HepG2 (cell line): ENCODE data around the gene SLC25A51. TPM values are rescaled to one million over a fixed set of nuclear protein-coding genes. Genes with fewer than 3 reads are reported as not detected.

Experiments
- ARHGAP35 ChIP-seq: sonication (generic); formaldehyde crosslinking; IDR thresholded peaks from 2 replicates; pipeline ENCODE4 v1.9.0; 2022; ENCODE audit warnings: mild to moderate bottlenecking, inconsistent platforms, moderate library complexity, missing genetic modification reagents, borderline replicate concordance
- ARNT ChIP-seq: fragments of 450-650 bp; IDR thresholded peaks from 2 replicates; pipeline ENCODE4 v1.6.1; 2017
- CAMTA2 ChIP-seq: sonication (generic); formaldehyde crosslinking; IDR thresholded peaks from 2 replicates; pipeline ENCODE4 v1.4.0; 2020; ENCODE audit warnings: mild to moderate bottlenecking, missing genetic modification reagents, borderline replicate concordance
- DMAP1 ChIP-seq: IDR thresholded peaks from 2 replicates; pipeline ENCODE4 v1.6.1; 2016
- FOXJ3 ChIP-seq: sonication (generic); formaldehyde crosslinking; IDR thresholded peaks from 2 replicates; pipeline ENCODE4 v1.4.0; 2020; ENCODE audit warnings: missing genetic modification reagents, mild to moderate bottlenecking, borderline replicate concordance
- FOXK1 ChIP-seq: sonication (generic); formaldehyde crosslinking; IDR thresholded peaks from 2 replicates; pipeline ENCODE4 v1.4.0; 2020; ENCODE audit warnings: low read depth, missing genetic modification reagents, borderline replicate concordance
- GATAD2A ChIP-seq: IDR thresholded peaks from 2 replicates; pipeline ENCODE4 v1.6.1; 2016
- HNF4A ChIP-seq: sonication (generic); formaldehyde crosslinking; IDR thresholded peaks from 2 replicates; pipeline ENCODE4 v1.4.0; 2020; ENCODE audit warnings: missing genetic modification reagents
- HOXD1 ChIP-seq: sonication (generic); formaldehyde crosslinking; IDR thresholded peaks from 2 replicates; pipeline ENCODE4 v1.5.0; 2020; ENCODE audit warnings: missing genetic modification reagents
- MED13 ChIP-seq: sonication (generic); formaldehyde crosslinking; IDR thresholded peaks from 2 replicates; pipeline ENCODE4 v1.5.0; 2020; ENCODE audit warnings: missing genetic modification reagents
- MEIS2 ChIP-seq: sonication (generic); formaldehyde crosslinking; IDR thresholded peaks from 2 replicates; pipeline ENCODE4 v1.9.0; 2021; ENCODE audit warnings: mild to moderate bottlenecking, missing genetic modification reagents
- NR3C1 ChIP-seq: sonication (generic); formaldehyde crosslinking; IDR thresholded peaks from 2 replicates; pipeline ENCODE4 v1.4.0; 2020; ENCODE audit warnings: missing genetic modification reagents
- SOX6 ChIP-seq, 2 experiments: fragments of 450-650 bp in 1 of 2; sonication (generic) in 1 of 2; formaldehyde crosslinking in 1 of 2; IDR thresholded peaks; 2 replicates each; pipeline versions ENCODE4 v1.4.0 to v1.6.1; 2017 to 2020; ENCODE audit warnings: antibody characterized with exemption in 1 of 2, mild to moderate bottlenecking in 1 of 2, missing genetic modification reagents in 1 of 2
- SPEN ChIP-seq: sonication (generic); formaldehyde crosslinking; IDR thresholded peaks from 2 replicates; pipeline ENCODE4 v1.5.1; 2020; ENCODE audit warnings: low read depth, mild to moderate bottlenecking, missing genetic modification reagents
- STAT5B ChIP-seq: sonication (generic); formaldehyde crosslinking; IDR thresholded peaks from 2 replicates; pipeline ENCODE4 v1.4.0; 2020; ENCODE audit warnings: missing genetic modification reagents
- TERF1 ChIP-seq: sonication (generic); formaldehyde crosslinking; IDR thresholded peaks from 2 replicates; pipeline ENCODE4 v1.8.0; 2022; ENCODE audit warnings: mild to moderate bottlenecking, missing genetic modification reagents, moderate library complexity
- U2AF1 ChIP-seq: fragments of 200-400 bp; formaldehyde crosslinking; optimal IDR thresholded peaks from 2 replicates; pipeline ENCODE3; 2017; ENCODE audit warnings: mild to moderate bottlenecking, low read depth, low read length
- ZFP36L2 ChIP-seq: sonication (generic); formaldehyde crosslinking; IDR thresholded peaks from 2 replicates; pipeline ENCODE4 v1.4.0; 2020; ENCODE audit warnings: missing genetic modification reagents
- ZFP62 ChIP-seq: sonication (generic); formaldehyde crosslinking; IDR thresholded peaks from 2 replicates; pipeline ENCODE4 v1.4.0; 2020; ENCODE audit warnings: missing genetic modification reagents
- ZKSCAN8 ChIP-seq: IDR thresholded peaks from 2 replicates; pipeline ENCODE4 v1.6.1; 2016; ENCODE audit warnings: borderline replicate concordance, missing genetic modification reagents, missing compliant biosample characterization
- ZNF207 ChIP-seq: fragments of 450-650 bp; IDR thresholded peaks from 2 replicates; pipeline ENCODE4 v1.6.1; 2016; ENCODE audit warnings: antibody characterized with exemption, borderline replicate concordance
- ZNF232 ChIP-seq: sonication (generic); formaldehyde crosslinking; IDR thresholded peaks from 2 replicates; pipeline ENCODE4 v1.4.0; 2020; ENCODE audit warnings: missing genetic modification reagents, borderline replicate concordance
- ZNF501 ChIP-seq: sonication (generic); formaldehyde crosslinking; IDR thresholded peaks from 2 replicates; pipeline ENCODE4 v1.5.1; 2020; ENCODE audit warnings: mild to moderate bottlenecking, moderate library complexity, missing genetic modification reagents
- ZNF543 ChIP-seq: sonication (generic); formaldehyde crosslinking; IDR thresholded peaks from 2 replicates; pipeline ENCODE4 v1.4.0; 2020; ENCODE audit warnings: mild to moderate bottlenecking, missing genetic modification reagents
- ZNF556 ChIP-seq: sonication (generic); formaldehyde crosslinking; IDR thresholded peaks from 2 replicates; pipeline ENCODE4 v1.4.0; 2020; ENCODE audit warnings: mild to moderate bottlenecking, missing genetic modification reagents, borderline replicate concordance
- ZNF572 ChIP-seq: sonication (generic); formaldehyde crosslinking; IDR thresholded peaks from 2 replicates; pipeline ENCODE4 v1.5.1; 2020; ENCODE audit warnings: mild to moderate bottlenecking, missing genetic modification reagents
- ZNF672 ChIP-seq: sonication (generic); formaldehyde crosslinking; IDR thresholded peaks from 2 replicates; pipeline ENCODE4 v1.8.1; 2022; ENCODE audit warnings: missing genetic modification reagents
- ZNF691 ChIP-seq: sonication (generic); formaldehyde crosslinking; IDR thresholded peaks from 2 replicates; pipeline ENCODE4 v1.4.0; 2020; ENCODE audit warnings: missing genetic modification reagents, low read depth, mild to moderate bottlenecking, borderline replicate concordance
- ZNF747 ChIP-seq: sonication (generic); formaldehyde crosslinking; IDR thresholded peaks from 2 replicates; pipeline ENCODE4 v1.8.1; 2023; ENCODE audit warnings: missing genetic modification reagents, mild to moderate bottlenecking, borderline replicate concordance
- ZNF780A ChIP-seq: sonication (generic); formaldehyde crosslinking; IDR thresholded peaks from 2 replicates; pipeline ENCODE4 v1.8.0; 2022; ENCODE audit warnings: mild to moderate bottlenecking, missing genetic modification reagents, moderate library complexity
- ZSCAN21 ChIP-seq: sonication (generic); formaldehyde crosslinking; IDR thresholded peaks from 2 replicates; pipeline ENCODE4 v1.8.0; 2022; ENCODE audit warnings: mild to moderate bottlenecking, missing genetic modification reagents, moderate library complexity, borderline replicate concordance
- polyA plus RNA-seq, 8 experiments: library from polyadenylated mRNA; depleted of rRNA in 3 of 8; stranded (reverse) in 7 of 8; unstranded in 1 of 8; fragments of >200 nt; fragmentation: Illumina TruSeq in 4 of 8; extraction: Trizol in 4 of 8; gene quantifications; 2 replicates each; pipeline versions ENCODE4 v1.2.1 to v1.2.3, GENCODE V29; 2011 to 2016; ENCODE audit warnings: low read depth in 4 of 8, missing spikeins in 1 of 8, mixed read lengths in 1 of 8; ENCODE audit not compliant: insufficient read depth in 1 of 8
- total RNA-seq, 5 experiments: library from RNA; depleted of rRNA; stranded (reverse); fragments of >200 nt; fragmentation: Illumina TruSeq; extraction: Trizol; gene quantifications; 2 replicates each; pipeline ENCODE4 v1.2.3, GENCODE V29; 2016; ENCODE audit warnings: low read depth in 1 of 5

The SLC25A51 gene
- total and polyA plus RNA-seq, 2 of the 13 experiments (the other 11 are each of a cell fraction or from before 2014, with no cell fraction given) = 14.6 to 37.7 TPM

- TF ChIP-seq GATAD2A (CRISPR knock-in tag) = peak; percentile 88
- peak; percentile 85 for TF ChIP-seq ZNF543 (CRISPR knock-in tag)
- TF ChIP-seq FOXK1 (CRISPR knock-in tag) = peak; percentile 77; the same call in 1 of the 2 replicates
- no peak; the same call in 1 of the 2 replicates for TF ChIP-seq ZNF572 (CRISPR knock-in tag)
- TF ChIP-seq HOXD1 (CRISPR knock-in tag) = 0 out of 2 replicates have a peak, but pooled peaks have one; percentile 15
- no peak; the same call in 1 of the 2 replicates for TF ChIP-seq TERF1 (CRISPR knock-in tag)
- TF ChIP-seq ZNF207 = no peak
- peak; percentile 89 for TF ChIP-seq SPEN (CRISPR knock-in tag)
- 0 out of 2 replicates have a peak, but pooled peaks have one; percentile 33 for TF ChIP-seq FOXJ3
- 0 out of 2 replicates have a peak, but pooled peaks have one; percentile 47 for TF ChIP-seq ZNF691 (CRISPR knock-in tag)
- no peak for TF ChIP-seq NR3C1 (CRISPR knock-in tag)
- no peak for TF ChIP-seq U2AF1
- TF ChIP-seq ZSCAN21 (CRISPR knock-in tag) = peak; percentile 88; the same call in 1 of the 2 replicates
- peak; percentile 73 for TF ChIP-seq ZKSCAN8 (CRISPR knock-in tag)
- no peak for TF ChIP-seq CAMTA2 (CRISPR knock-in tag)
- TF ChIP-seq ZNF501 (CRISPR knock-in tag) = peak; percentile 98; the same call in 1 of the 2 replicates
- TF ChIP-seq SOX6 (IDR thresholded peaks at IDR 0.05) = no peak
- peak; percentile 78 for TF ChIP-seq SOX6 (CRISPR knock-in tag; IDR thresholded peaks at IDR 0.05)
- peak; percentile 97 for TF ChIP-seq DMAP1
- TF ChIP-seq ZFP36L2 (CRISPR knock-in tag) = no peak
- TF ChIP-seq HNF4A (CRISPR knock-in tag) = peak; percentile 22; the same call in 1 of the 2 replicates
- no peak; the same call in 1 of the 2 replicates for TF ChIP-seq ZNF232
- TF ChIP-seq MED13 (CRISPR knock-in tag) = peak; percentile 68
- peak; percentile 82; the same call in 1 of the 2 replicates for TF ChIP-seq STAT5B (CRISPR knock-in tag)
- TF ChIP-seq ZNF672 (CRISPR knock-in tag) = no peak
- TF ChIP-seq ARHGAP35 (CRISPR knock-in tag) = no peak
- peak; percentile 90 for TF ChIP-seq MEIS2 (CRISPR knock-in tag)
- TF ChIP-seq ZNF780A (CRISPR knock-in tag) = peak; percentile 27; the same call in 1 of the 2 replicates
- peak; percentile 94; the same call in 1 of the 2 replicates for TF ChIP-seq ZNF556 (CRISPR knock-in tag)
- 0 out of 2 replicates have a peak, but pooled peaks have one; percentile 26 for TF ChIP-seq ZFP62
- TF ChIP-seq ARNT = no peak
- peak; percentile 85; the same call in 1 of the 2 replicates for TF ChIP-seq ZNF747 (CRISPR knock-in tag)
These were observed at the start of gene SLC25A51 (continued) for GRCh38 chr9:37903647-37904444.
